ENCODE measurements around the gene ENC1.

The ENC1 gene

GRCh38 chr5:74630453-74631066 lies 10.0 kb downstream of the ENC1 start:
- DNase-seq: no peak

GRCh38 chr5:74629326-74629725 lies 11.2 kb downstream of the ENC1 start:
- DNase-seq: no peak

- no peak for DNase-seq
Observed at GRCh38 chr5:74628359-74628758, 12.2 kb downstream of the ENC1 start.

GRCh38 chr5:74627646-74628279 lies 12.8 kb downstream of the ENC1 start:
- no peak for DNase-seq

GRCh38 chr5:74626386-74627222 lies 13.9 kb downstream of the ENC1 start:
- DNase-seq: no peak

- no peak for DNase-seq
Observed at GRCh38 chr5:74625742-74626241, 14.7 kb downstream of the ENC1 start.

GRCh38 chr5:74624931-74625505 lies 15.5 kb downstream of the ENC1 start:
- DNase-seq: no peak

- no peak for DNase-seq
Observed at GRCh38 chr5:74624501-74624900, 16.0 kb downstream of the ENC1 start.

- DNase-seq: no peak
Observed at GRCh38 chr5:74623748-74624408, 16.6 kb downstream of the ENC1 start.

GRCh38 chr5:74623006-74623611 lies 17.4 kb downstream of the ENC1 start:
- DNase-seq: no peak

GRCh38 chr5:74622122-74622521 lies 18.4 kb downstream of the ENC1 start:
- DNase-seq: no peak

GRCh38 chr5:74621492-74621891 lies 19.0 kb downstream of the ENC1 start:
- DNase-seq: no peak

- DNase-seq: no peak
Observed at GRCh38 chr5:74619308-74619707, 21.2 kb downstream of the ENC1 start.

- DNase-seq: no peak
Observed at GRCh38 chr5:74618106-74618505, 22.4 kb downstream of the ENC1 start.

GRCh38 chr5:74617202-74617601 lies 23.3 kb downstream of the ENC1 start:
- DNase-seq: no peak

GRCh38 chr5:74616236-74617146 lies 24.0 kb downstream of the ENC1 start:
- DNase-seq: no peak

- no peak for DNase-seq
Observed at GRCh38 chr5:74613283-74613682, 27.2 kb downstream of the ENC1 start.

GRCh38 chr5:74612045-74612444 lies 28.5 kb downstream of the ENC1 start:
- no peak for DNase-seq

- DNase-seq: no peak
Observed at GRCh38 chr5:74608736-74609601, 31.6 kb downstream of the ENC1 start.

- no peak for DNase-seq
Observed at GRCh38 chr5:74605759-74606158, 34.8 kb downstream of the ENC1 start.
